ENCODE results near the gene NFU1. TPM values are rescaled to one million over a fixed set of nuclear protein-coding genes. Genes with fewer than 3 reads are reported as not detected.

Gene NFU1
- total RNA-seq, 2 donors from 2014 or later = 58.4 to 62.0 TPM

DNA sequence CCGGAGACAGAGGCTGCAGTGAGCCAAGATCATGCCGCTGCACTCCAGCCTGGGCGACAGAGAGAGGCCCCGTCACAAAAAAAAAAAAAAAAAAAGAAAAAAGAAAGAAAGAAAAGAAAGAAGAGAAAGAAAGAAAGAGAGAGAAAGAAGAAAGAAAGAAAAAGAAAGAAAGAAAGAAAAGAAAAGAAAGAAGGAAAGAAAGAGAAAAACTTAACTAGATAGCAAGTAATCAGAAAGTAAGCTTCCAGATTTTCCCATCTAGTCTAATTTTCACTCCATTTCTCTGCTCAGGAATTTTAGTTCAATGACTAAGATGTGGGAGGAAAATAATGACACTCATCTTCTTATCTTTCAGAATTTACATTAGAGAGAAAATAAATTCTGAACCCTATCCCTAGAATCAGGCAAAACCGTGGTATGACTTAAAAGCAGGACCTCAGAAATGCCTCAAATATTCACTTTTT, 52.6 kb downstream of the NFU1 start:
- Histone ChIP-seq H3K4me1 (peaks cover 9% of the 10 kb centered on the region), H3K4me3 (no peak overlapping the region), H3K9me3 (no peaks in the 10 kb centered on the region), H3K27me3 (no peaks in the 10 kb centered on the region), H3K36me3 (no peaks in the 10 kb centered on the region), H3K27ac (peak overlapping the region; percentile 84), H3K9ac (ENCODE audit: low read depth in 2 of 2, low read length in 2 of 2) (no peak overlapping the region)
- no peak for DNase-seq
- TF ChIP-seq, protein P1, sequence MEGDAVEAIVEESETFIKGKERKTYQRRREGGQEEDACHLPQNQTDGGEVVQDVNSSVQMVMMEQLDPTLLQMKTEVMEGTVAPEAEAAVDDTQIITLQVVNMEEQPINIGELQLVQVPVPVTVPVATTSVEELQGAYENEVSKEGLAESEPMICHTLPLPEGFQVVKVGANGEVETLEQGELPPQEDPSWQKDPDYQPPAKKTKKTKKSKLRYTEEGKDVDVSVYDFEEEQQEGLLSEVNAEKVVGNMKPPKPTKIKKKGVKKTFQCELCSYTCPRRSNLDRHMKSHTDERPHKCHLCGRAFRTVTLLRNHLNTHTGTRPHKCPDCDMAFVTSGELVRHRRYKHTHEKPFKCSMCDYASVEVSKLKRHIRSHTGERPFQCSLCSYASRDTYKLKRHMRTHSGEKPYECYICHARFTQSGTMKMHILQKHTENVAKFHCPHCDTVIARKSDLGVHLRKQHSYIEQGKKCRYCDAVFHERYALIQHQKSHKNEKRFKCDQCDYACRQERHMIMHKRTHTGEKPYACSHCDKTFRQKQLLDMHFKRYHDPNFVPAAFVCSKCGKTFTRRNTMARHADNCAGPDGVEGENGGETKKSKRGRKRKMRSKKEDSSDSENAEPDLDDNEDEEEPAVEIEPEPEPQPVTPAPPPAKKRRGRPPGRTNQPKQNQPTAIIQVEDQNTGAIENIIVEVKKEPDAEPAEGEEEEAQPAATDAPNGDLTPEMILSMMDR (IDR thresholded peaks at IDR 0.05) = no peak
- intact Hi-C loops (cut with DNase I) = no loop called here

DNA sequence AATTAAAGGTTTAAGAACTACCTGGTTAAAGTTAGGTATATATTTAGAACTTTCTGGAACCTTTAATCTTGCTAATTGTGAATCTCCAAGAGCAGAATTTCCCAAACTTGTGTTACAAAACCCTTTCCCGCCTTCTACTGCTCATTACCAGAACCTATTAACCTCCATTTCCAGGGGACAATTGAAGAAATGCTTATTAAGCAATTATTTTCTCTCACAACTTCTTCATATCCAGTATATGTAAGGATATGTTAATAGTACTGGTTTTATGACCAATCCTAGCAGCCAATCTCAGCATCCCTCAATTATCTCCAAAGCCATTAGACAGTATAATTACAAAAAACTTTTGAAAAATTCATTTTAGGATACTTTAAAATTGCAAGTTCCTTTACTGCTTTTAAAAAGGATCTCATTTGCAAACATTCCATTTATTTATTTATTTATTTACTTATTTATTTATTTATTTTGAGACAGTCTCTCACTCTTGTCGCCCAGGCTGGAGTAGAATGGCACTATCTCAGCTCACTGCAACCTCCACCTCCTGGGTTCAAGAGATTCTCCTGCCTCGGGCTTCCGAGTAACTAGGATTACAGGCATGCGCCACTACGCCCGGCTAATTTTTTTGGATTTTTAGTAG, 53.9 kb downstream of the NFU1 start:
- Histone ChIP-seq H3K4me1 (peaks cover 9% of the 10 kb centered on the region), H3K27me3 (no peaks in the 10 kb centered on the region), H3K4me3 (no peak overlapping the region), H3K36me3 (no peaks in the 10 kb centered on the region), H3K9me3 (no peaks in the 10 kb centered on the region), H3K9ac (ENCODE audit: low read depth in 2 of 2, low read length in 2 of 2) (peak overlapping the region in 1 of 2 donors; percentile 63), H3K27ac (peak overlapping the region; percentile 75)
- no peak for DNase-seq
- intact Hi-C loops (cut with DNase I) = no loop called here
- TF ChIP-seq, protein P1 (IDR thresholded peaks at IDR 0.05) = no peak

DNA sequence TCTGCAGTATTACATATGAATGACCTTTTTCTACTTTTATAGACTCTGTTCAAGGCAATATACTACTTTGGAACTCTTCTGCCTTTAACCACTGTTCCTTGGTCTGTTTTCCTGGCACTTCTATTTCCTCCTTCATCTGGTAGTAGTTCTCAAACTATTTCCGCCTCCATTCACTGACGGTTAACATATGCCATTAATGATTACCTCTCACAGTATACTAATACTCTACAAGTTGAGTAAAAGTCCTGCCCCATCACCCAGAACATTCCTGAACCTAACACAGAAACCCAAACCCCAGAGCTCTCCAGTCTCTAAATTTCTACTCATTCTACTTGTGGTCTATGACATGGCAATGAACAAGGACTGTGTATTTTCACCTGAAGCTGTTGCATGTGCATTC, 54.7 kb downstream of the NFU1 start:
- H3K9me3 ChIP-seq = no peaks in the 10 kb centered on the region
- no peak overlapping the region for H3K4me3 ChIP-seq
- DNase-seq = peak; percentile 35
- no peaks in the 10 kb centered on the region for H3K36me3 ChIP-seq
- H3K4me1 ChIP-seq = peaks cover 6% of the 10 kb centered on the region
- peak overlapping the region in 1 of 2 donors; percentile 63 for H3K9ac ChIP-seq (ENCODE audit: low read depth in 2 of 2, low read length in 2 of 2)
- intact Hi-C loops (cut with DNase I) = no loop called here
- TF ChIP-seq, protein P1 (IDR thresholded peaks at IDR 0.05) = no peak
- no peaks in the 10 kb centered on the region for H3K27me3 ChIP-seq
- H3K27ac ChIP-seq = peak overlapping the region; percentile 75

DNA sequence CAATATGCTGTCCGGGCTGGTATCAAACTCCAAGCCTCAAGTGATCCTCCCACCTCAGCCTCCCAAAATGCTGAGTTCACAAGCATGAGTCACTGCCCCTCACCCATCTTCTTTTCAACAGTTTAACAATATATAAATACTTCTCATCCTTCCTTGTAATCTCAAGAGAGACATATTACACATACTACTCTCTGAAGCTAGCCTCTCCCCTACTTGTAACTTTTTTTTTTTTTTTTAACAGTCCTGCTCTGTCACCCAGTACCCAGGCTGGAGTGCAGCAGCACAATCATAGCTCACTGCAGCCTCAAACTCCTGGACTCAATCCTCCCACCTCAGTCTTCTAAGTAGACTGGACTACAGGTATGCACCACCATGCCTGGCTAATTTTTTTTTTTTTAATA, 55.9 kb downstream of the NFU1 start:
- H3K9ac ChIP-seq (ENCODE audit: low read depth in 2 of 2, low read length in 2 of 2) = no peak overlapping the region
- intact Hi-C loops (cut with DNase I) = no loop called here
- no peaks in the 10 kb centered on the region for H3K36me3 ChIP-seq
- no peak overlapping the region for H3K4me3 ChIP-seq
- H3K9me3 ChIP-seq = no peaks in the 10 kb centered on the region
- no peak for DNase-seq
- peaks cover 6% of the 10 kb centered on the region for H3K4me1 ChIP-seq
- peak overlapping the region; percentile 75 for H3K27ac ChIP-seq
- no peaks in the 10 kb centered on the region for H3K27me3 ChIP-seq
- TF ChIP-seq, protein P1 (IDR thresholded peaks at IDR 0.05) = no peak

DNA sequence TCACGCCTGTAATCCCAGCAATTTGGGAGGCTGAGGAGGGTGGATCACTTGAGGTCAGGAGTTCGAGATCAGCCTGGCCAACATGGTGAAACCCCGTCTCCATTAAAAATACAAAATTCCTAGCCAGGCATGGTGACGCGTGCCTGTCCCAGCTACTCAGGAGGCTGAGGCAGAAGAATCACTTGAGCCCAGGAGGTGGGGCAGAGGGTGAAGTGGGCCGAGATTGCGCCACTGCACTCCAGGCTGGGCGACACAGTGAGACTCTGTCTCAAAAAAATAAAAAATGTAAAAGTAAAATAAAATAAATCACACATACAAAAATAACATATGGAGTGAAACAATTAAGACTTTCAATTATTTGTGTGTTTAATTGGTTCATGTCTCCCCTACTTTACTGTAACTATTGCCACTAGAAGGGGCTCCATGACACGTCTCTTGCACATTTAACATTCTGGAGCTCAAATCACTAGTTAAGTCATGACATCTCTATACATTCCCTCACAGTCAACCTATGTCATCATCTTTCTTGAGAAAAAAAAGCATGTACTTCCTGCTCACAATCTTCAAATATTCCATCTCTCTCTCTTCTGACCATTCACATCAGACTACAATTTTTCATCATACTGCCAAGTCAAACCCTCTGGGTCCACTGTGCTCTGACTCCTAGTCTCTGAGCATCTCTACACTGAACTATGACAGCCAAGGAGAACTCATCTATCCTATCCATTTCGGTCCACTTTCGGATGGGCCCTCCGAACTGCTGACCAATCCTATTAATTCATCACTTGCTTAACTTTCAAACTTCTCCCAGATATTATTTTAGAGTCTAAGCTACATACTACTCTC, 56.9 kb downstream of the NFU1 start:
- intact Hi-C loops (cut with DNase I) = no loop called here
- TF ChIP-seq, protein P1 (IDR thresholded peaks at IDR 0.05) = no peak

More for the DNA sequence above, 56.9 kb downstream of the NFU1 start:
- H3K36me3 ChIP-seq = no peaks in the 10 kb centered on the region
- H3K27me3 ChIP-seq = no peaks in the 10 kb centered on the region
- H3K4me3 ChIP-seq = no peak overlapping the region
- H3K9me3 ChIP-seq = no peaks in the 10 kb centered on the region
- no peak overlapping the region for H3K9ac ChIP-seq (ENCODE audit: low read depth in 2 of 2, low read length in 2 of 2)
- H3K4me1 ChIP-seq = peaks cover 6% of the 10 kb centered on the region
- H3K27ac ChIP-seq = peak overlapping the region; percentile 75
- no peak for DNase-seq
